RWPE1 (cell line): Measurements from ENCODE around the gene LEMD2.

Source experiments
- CTCF ChIA-PET: fragments of 350-600 bp; sonication (Branson Sonifier 250); formaldehyde crosslinking; extraction: SDS; loops from one replicate; lab custom pipeline; 2021; lab: Yijun Ruan, JAX
- POLR2A ChIA-PET: fragments of 400-600 bp; formaldehyde crosslinking; extraction: SDS; loops from one replicate; lab custom pipeline; 2020; ENCODE audit warnings: antibody characterized with exemption; ENCODE audit not compliant: low non-redundant PET; lab: Yijun Ruan, JAX
- DNase-seq: peaks from one replicate; pipeline ENCODE4 v3.0.0; 2012; ENCODE audit warnings: low spot score
- H3K27ac ChIP-seq: fragments of 450-650 bp; 2 replicates; pipeline ENCODE4 v1.5.1; 2017
- CTCF ChIP-seq: fragments of 450-650 bp; conservative IDR thresholded peaks from 2 replicates; pipeline ENCODE4 v1.5.1; 2017; ENCODE audit warnings: low read depth, mild to moderate bottlenecking

The LEMD2 gene

GRCh38 chr6:33830635-33831240, 41.8 kb upstream of the LEMD2 start:
- CTCF ChIA-PET = no interaction called here
- POLR2A ChIA-PET = no interaction called here
- no peak overlapping the region for H3K27ac ChIP-seq
- no peak for DNase-seq
- TF ChIP-seq CTCF = no peak

GRCh38 chr6:33828764-33829731, 40.1 kb upstream of the LEMD2 start:
- no peak for DNase-seq
- no peak for TF ChIP-seq CTCF
- H3K27ac ChIP-seq = no peak overlapping the region
- POLR2A ChIA-PET = no interaction called here
- CTCF ChIA-PET = no interaction called here

- DNase-seq = no peak
- ChIA-PET CTCF (no interaction called here), POLR2A (no interaction called here)
- H3K27ac ChIP-seq = no peak overlapping the region
- TF ChIP-seq CTCF = no peak
Measured at GRCh38 chr6:33828452-33828763, 39.5 kb upstream of the LEMD2 start.

GRCh38 chr6:33827546-33828451, 38.9 kb upstream of the LEMD2 start:
- DNase-seq = no peak
- POLR2A ChIA-PET = no interaction called here
- H3K27ac ChIP-seq = no peak overlapping the region
- TF ChIP-seq CTCF = no peak
- CTCF ChIA-PET = interaction anchor here (0.6 to 1.2 kb wide), 2 partner anchors 15 to 17 kb away, joined by 3 read pairs; no protein-coding TSS in a partner anchor

- no peak overlapping the region for H3K27ac ChIP-seq
- DNase-seq = no peak
- ChIA-PET CTCF (interaction anchor here (1.2 kb wide), 1 partner anchor 14 kb away, joined by 3 read pairs; no protein-coding TSS in a partner anchor), POLR2A (no interaction called here)
- no peak for TF ChIP-seq CTCF
Measured at GRCh38 chr6:33826537-33826936, 37.6 kb upstream of the LEMD2 start.
